ENCODE measurements around the gene ADGRF4. TPM values are rescaled to one million over a fixed set of nuclear protein-coding genes. Genes with fewer than 3 reads are reported as not detected.
"Not testable (repeated sequence)": the region's sequence is repeated elsewhere in the genome, so short reads cannot be mapped to it uniquely, and the experiment has no call there.

Gene ADGRF4
- polyA plus RNA-seq, 1 donor from 2014 or later = not detected

DNA sequence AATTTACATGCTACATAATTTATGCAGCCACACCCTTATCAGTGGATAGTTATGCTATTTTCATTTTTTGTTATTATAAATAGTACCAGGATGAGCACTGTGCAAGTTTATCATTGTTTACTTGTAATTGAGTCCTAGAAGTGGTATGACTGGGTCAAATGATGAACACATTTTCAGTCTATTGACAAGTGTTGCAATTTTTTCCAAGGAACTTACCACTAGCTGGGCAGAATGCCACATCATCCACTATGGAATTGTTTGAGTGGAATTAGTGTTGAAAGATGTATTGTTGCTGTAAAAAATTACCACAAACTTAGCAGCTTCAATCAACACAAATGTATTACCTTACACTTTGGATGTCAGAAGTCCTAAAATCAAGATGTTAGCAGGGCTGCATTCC, 45.4 kb downstream of the ADGRF4 start:
- H3K27me3 ChIP-seq (ENCODE audit: insufficient read depth, low read depth, low read length) = no peaks in the 10 kb centered on the region
- no peaks in the 10 kb centered on the region for H4K20me1 ChIP-seq (ENCODE audit: insufficient read depth)
- H3K4me3 ChIP-seq (ENCODE audit: low read length) = no peak overlapping the region
- no peaks in the 10 kb centered on the region for H3K79me2 ChIP-seq (replicated peaks; ENCODE audit: insufficient read depth, low read length)
- no peak overlapping the region for H3K4me2 ChIP-seq (ENCODE audit: low read length)
- no peak overlapping the region for H3K27ac ChIP-seq (ENCODE audit: low read length)
- no peak overlapping the region for H2AFZ ChIP-seq (ENCODE audit: low read depth, low read length)
- H3K9ac ChIP-seq (ENCODE audit: low read length) = no peak overlapping the region
- no peaks in the 10 kb centered on the region for H3F3A ChIP-seq (ENCODE audit: insufficient read depth, low read length, poor library complexity, severe bottlenecking)
- no peaks in the 10 kb centered on the region for H3K9me2 ChIP-seq (ENCODE audit: insufficient read depth, low read length)
- no peaks in the 10 kb centered on the region for H3K36me3 ChIP-seq (ENCODE audit: insufficient read depth, low read length)
- no peaks in the 10 kb centered on the region for H3K9me3 ChIP-seq (ENCODE audit: low read length)
- no peak for TF ChIP-seq EZH2 (IDR thresholded peaks at IDR 0.05; ENCODE audit: borderline replicate concordance, insufficient read depth, low read length, poor library complexity, severe bottlenecking)
- TF ChIP-seq EP300 (conservative IDR thresholded peaks at IDR 0.05; ENCODE audit: poor library complexity, severe bottlenecking) = no peak
- no peak for TF ChIP-seq SMC3 (conservative IDR thresholded peaks at IDR 0.05; ENCODE audit: poor library complexity)
- no peak for TF ChIP-seq POLR2AphosphoS5 (IDR thresholded peaks at IDR 0.05)
- TF ChIP-seq TAF1 (IDR thresholded peaks at IDR 0.05; ENCODE audit: low read depth) = no peak
- TF ChIP-seq, protein P1, sequence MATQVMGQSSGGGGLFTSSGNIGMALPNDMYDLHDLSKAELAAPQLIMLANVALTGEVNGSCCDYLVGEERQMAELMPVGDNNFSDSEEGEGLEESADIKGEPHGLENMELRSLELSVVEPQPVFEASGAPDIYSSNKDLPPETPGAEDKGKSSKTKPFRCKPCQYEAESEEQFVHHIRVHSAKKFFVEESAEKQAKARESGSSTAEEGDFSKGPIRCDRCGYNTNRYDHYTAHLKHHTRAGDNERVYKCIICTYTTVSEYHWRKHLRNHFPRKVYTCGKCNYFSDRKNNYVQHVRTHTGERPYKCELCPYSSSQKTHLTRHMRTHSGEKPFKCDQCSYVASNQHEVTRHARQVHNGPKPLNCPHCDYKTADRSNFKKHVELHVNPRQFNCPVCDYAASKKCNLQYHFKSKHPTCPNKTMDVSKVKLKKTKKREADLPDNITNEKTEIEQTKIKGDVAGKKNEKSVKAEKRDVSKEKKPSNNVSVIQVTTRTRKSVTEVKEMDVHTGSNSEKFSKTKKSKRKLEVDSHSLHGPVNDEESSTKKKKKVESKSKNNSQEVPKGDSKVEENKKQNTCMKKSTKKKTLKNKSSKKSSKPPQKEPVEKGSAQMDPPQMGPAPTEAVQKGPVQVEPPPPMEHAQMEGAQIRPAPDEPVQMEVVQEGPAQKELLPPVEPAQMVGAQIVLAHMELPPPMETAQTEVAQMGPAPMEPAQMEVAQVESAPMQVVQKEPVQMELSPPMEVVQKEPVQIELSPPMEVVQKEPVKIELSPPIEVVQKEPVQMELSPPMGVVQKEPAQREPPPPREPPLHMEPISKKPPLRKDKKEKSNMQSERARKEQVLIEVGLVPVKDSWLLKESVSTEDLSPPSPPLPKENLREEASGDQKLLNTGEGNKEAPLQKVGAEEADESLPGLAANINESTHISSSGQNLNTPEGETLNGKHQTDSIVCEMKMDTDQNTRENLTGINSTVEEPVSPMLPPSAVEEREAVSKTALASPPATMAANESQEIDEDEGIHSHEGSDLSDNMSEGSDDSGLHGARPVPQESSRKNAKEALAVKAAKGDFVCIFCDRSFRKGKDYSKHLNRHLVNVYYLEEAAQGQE (IDR thresholded peaks at IDR 0.05; ENCODE audit: borderline replicate concordance) = no peak
- no peak for TF ChIP-seq MXI1 (conservative IDR thresholded peaks at IDR 0.05; ENCODE audit: poor library complexity, severe bottlenecking)
- TF ChIP-seq RAD21 (conservative IDR thresholded peaks at IDR 0.05) = no peak
- TF ChIP-seq, protein P2, sequence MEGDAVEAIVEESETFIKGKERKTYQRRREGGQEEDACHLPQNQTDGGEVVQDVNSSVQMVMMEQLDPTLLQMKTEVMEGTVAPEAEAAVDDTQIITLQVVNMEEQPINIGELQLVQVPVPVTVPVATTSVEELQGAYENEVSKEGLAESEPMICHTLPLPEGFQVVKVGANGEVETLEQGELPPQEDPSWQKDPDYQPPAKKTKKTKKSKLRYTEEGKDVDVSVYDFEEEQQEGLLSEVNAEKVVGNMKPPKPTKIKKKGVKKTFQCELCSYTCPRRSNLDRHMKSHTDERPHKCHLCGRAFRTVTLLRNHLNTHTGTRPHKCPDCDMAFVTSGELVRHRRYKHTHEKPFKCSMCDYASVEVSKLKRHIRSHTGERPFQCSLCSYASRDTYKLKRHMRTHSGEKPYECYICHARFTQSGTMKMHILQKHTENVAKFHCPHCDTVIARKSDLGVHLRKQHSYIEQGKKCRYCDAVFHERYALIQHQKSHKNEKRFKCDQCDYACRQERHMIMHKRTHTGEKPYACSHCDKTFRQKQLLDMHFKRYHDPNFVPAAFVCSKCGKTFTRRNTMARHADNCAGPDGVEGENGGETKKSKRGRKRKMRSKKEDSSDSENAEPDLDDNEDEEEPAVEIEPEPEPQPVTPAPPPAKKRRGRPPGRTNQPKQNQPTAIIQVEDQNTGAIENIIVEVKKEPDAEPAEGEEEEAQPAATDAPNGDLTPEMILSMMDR (IDR thresholded peaks at IDR 0.05; ENCODE audit: poor library complexity, severe bottlenecking) = no peak

DNA sequence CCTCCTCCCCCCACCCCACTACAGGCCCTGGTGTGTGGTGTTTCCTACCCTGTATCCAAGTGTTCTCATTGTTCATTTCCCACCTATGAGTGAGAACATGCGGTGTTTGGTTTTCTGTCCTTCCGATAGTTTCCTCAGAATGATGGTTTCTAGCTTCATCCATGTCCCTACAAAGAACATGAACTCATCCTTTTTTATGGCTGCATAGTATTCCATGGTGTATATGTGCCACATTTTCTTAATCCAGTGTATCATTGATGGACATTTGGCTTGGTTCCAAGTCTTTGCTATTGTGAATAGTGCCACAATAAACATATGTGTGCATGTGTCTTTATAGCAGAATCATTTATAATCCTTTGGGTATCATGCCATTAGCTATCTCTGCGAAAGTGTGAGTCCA, 46.9 kb downstream of the ADGRF4 start:
- H3K27ac ChIP-seq (ENCODE audit: low read length); H3K9ac ChIP-seq (ENCODE audit: low read length); H3K36me3 ChIP-seq (ENCODE audit: insufficient read depth, low read length); H4K20me1 ChIP-seq (ENCODE audit: insufficient read depth); H2AFZ ChIP-seq (ENCODE audit: low read depth, low read length); H3K27me3 ChIP-seq (ENCODE audit: insufficient read depth, low read depth, low read length); H3K4me2 ChIP-seq (ENCODE audit: low read length); H3K4me3 ChIP-seq (ENCODE audit: low read length); H3F3A ChIP-seq (ENCODE audit: insufficient read depth, low read length, poor library complexity, severe bottlenecking); H3K9me3 ChIP-seq (ENCODE audit: low read length); H3K9me2 ChIP-seq (ENCODE audit: insufficient read depth, low read length); H3K79me2 ChIP-seq (replicated peaks; ENCODE audit: insufficient read depth, low read length): not testable (repeated sequence)

DNA sequence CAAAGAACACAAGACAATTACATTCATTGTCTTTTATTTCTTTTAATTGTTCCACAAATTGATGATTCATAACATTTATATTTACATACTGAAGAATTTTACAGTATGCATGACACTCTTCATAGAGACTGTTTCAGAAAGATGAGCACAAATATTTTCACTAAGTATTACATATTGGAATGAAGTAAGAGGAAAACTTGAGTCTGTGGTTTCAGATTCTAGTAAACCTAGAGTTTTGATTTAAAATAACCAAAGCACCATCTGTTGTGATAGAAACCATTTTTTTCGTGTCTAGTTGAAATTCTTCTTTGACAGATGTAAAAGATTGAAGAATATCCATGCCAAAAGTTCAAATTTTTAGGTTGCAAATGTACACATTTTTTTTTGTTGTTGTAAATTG, 51.4 kb downstream of the ADGRF4 start:
- no peak overlapping the region for H3K4me2 ChIP-seq (ENCODE audit: low read length)

More for the DNA sequence above, 51.4 kb downstream of the ADGRF4 start:
- Histone ChIP-seq H3K9ac (ENCODE audit: low read length) (no peak overlapping the region), H3K9me3 (ENCODE audit: low read length) (no peaks in the 10 kb centered on the region), H3K27ac (ENCODE audit: low read length) (no peak overlapping the region), H3K27me3 (ENCODE audit: insufficient read depth, low read depth, low read length) (no peaks in the 10 kb centered on the region), H3K79me2 (replicated peaks; ENCODE audit: insufficient read depth, low read length) (no peaks in the 10 kb centered on the region), H4K20me1 (ENCODE audit: insufficient read depth) (no peaks in the 10 kb centered on the region), H2AFZ (ENCODE audit: low read depth, low read length) (no peak overlapping the region), H3K4me3 (ENCODE audit: low read length) (no peak overlapping the region), H3F3A (ENCODE audit: insufficient read depth, low read length, poor library complexity, severe bottlenecking) (no peaks in the 10 kb centered on the region), H3K9me2 (ENCODE audit: insufficient read depth, low read length) (no peaks in the 10 kb centered on the region), H3K36me3 (ENCODE audit: insufficient read depth, low read length) (no peaks in the 10 kb centered on the region)
- TF ChIP-seq TAF1 (IDR thresholded peaks at IDR 0.05; ENCODE audit: low read depth) = no peak
- no peak for TF ChIP-seq EP300 (conservative IDR thresholded peaks at IDR 0.05; ENCODE audit: poor library complexity, severe bottlenecking)
- TF ChIP-seq EZH2 (IDR thresholded peaks at IDR 0.05; ENCODE audit: borderline replicate concordance, insufficient read depth, low read length, poor library complexity, severe bottlenecking) = no peak
- TF ChIP-seq, protein P2 (IDR thresholded peaks at IDR 0.05; ENCODE audit: poor library complexity, severe bottlenecking) = no peak
- TF ChIP-seq RAD21 (conservative IDR thresholded peaks at IDR 0.05) = no peak
- TF ChIP-seq, protein P1 (IDR thresholded peaks at IDR 0.05; ENCODE audit: borderline replicate concordance) = no peak
- TF ChIP-seq MXI1 (conservative IDR thresholded peaks at IDR 0.05; ENCODE audit: poor library complexity, severe bottlenecking) = no peak
- TF ChIP-seq POLR2AphosphoS5 (IDR thresholded peaks at IDR 0.05) = no peak
